Esophagus squamous epithelium (tissue), 5 donors: Measurements from ENCODE around the gene PPFIA2. TPM values are rescaled to one million over a fixed set of nuclear protein-coding genes. Genes with fewer than 3 reads are reported as not detected.

ENCODE experiments used
- DNase-seq: peaks from one replicate; lab custom pipeline; 2025; lab: John Stamatoyannopoulos, UW
- H3K27ac ChIP-seq, 4 donors: fragments of 200-600 bp; sonication (generic); one replicate each; pipeline ENCODE4 v1.5.1; 2016 to 2019; ENCODE audit warnings: mild to moderate bottlenecking in 1 of 4
- H3K27me3 ChIP-seq, 4 donors: fragments of 200-600 bp; sonication (generic); 1 replicate in 3 of 4; 2 replicates in 1 of 4; pipeline versions ENCODE4 v1.5.1 to v1.6.0; 2017 to 2021; ENCODE audit warnings: antibody characterized with exemption in 1 of 4
- H3K36me3 ChIP-seq, 3 donors: fragments of 200-600 bp; sonication (generic); one replicate each; pipeline ENCODE4 v1.5.1; 2016 to 2019
- H3K4me1 ChIP-seq, 3 donors: fragments of 200-600 bp; sonication (generic); one replicate each; pipeline ENCODE4 v1.5.1; 2017 to 2019
- H3K4me3 ChIP-seq, 4 donors: fragments of 200-600 bp; sonication (generic); 1 replicate in 3 of 4; 2 replicates in 1 of 4; pipeline ENCODE4 v1.5.1; 2016 to 2019; ENCODE audit warnings: mild to moderate bottlenecking in 2 of 4, moderate library complexity in 1 of 4
- H3K9me3 ChIP-seq, 3 donors: fragments of 200-600 bp; sonication (generic); one replicate each; pipeline ENCODE4 v1.5.1; 2016 to 2019
- POLR2A ChIP-seq, 4 donors: fragments of 450-650 bp; IDR thresholded peaks; one replicate each; pipeline ENCODE4 v1.6.1; 2017; ENCODE audit warnings: antibody characterized with exemption in 4 of 4, mild to moderate bottlenecking in 4 of 4, moderate library complexity in 3 of 4
- WGBS, 2 donors: methylation state at CpG; one replicate each; pipeline ENCODE4 v1.1.5; 2018; 5-methylcytosine and 5-hydroxymethylcytosine counted together
- intact Hi-C: fragments of 100-400 bp; cut with DNase I; formaldehyde crosslinking; loops from one replicate; pipeline ENCODE4 v1.15.0; 2022
- total RNA-seq, 4 donors: library from RNA; depleted of rRNA; stranded (reverse); fragments of >200 nt; gene quantifications; one replicate each; pipeline ENCODE4 v1.1.0, GENCODE V29; 2016
- TF ChIP-seq, protein P1 (sequence below), 6 experiments: fragments of 450-650 bp in 4 of 6; fragments of 200-600 bp in 2 of 6; sonication (generic) in 2 of 6; IDR thresholded peaks; one replicate each; pipeline ENCODE4 v1.5.1; 2016 to 2019; ENCODE audit warnings: antibody characterized with exemption in 6 of 6, mild to moderate bottlenecking in 4 of 6, moderate library complexity in 4 of 6
- donor health status: DM: yes; HTN: yes; CAD: no.

The PPFIA2 gene
- total RNA-seq, 4 donors from 2014 or later: 0.31 to 2.3 (median 0.55) TPM

DNA sequence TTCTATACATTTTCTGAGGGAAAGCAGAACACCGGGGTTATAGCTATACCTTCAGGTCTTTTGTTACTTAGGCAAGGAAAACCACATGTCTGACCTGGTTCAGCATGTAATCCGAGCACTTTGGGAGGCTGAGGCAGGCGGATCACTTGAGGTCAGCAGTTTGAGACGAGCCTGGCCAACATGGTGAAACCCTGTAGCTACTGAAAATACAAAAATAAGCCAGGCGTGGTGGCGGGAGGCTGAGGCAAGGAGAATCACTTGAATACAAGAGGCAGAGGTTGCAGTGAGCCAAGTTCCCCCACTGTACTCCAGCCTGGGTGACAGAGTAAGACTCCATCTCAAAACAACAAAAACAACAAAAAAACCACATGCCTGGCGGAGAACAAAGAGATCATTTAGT is 503.7 kb downstream of the PPFIA2 start:
- intact Hi-C loops: no loop called here
- no peaks in the 10 kb centered on the region for H3K4me1 ChIP-seq
- 73 to 78% methylated on average over 7 of the region's 7 CpGs for WGBS, 2 donors
- DNase-seq: no peak
- H3K9me3 ChIP-seq: no peaks in the 10 kb centered on the region
- H3K36me3 ChIP-seq: no peaks in the 10 kb centered on the region
- H3K27me3 ChIP-seq: no peaks in the 10 kb centered on the region
- TF ChIP-seq, protein P1, sequence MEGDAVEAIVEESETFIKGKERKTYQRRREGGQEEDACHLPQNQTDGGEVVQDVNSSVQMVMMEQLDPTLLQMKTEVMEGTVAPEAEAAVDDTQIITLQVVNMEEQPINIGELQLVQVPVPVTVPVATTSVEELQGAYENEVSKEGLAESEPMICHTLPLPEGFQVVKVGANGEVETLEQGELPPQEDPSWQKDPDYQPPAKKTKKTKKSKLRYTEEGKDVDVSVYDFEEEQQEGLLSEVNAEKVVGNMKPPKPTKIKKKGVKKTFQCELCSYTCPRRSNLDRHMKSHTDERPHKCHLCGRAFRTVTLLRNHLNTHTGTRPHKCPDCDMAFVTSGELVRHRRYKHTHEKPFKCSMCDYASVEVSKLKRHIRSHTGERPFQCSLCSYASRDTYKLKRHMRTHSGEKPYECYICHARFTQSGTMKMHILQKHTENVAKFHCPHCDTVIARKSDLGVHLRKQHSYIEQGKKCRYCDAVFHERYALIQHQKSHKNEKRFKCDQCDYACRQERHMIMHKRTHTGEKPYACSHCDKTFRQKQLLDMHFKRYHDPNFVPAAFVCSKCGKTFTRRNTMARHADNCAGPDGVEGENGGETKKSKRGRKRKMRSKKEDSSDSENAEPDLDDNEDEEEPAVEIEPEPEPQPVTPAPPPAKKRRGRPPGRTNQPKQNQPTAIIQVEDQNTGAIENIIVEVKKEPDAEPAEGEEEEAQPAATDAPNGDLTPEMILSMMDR (IDR thresholded peaks at IDR 0.05): no peak
- no peak for TF ChIP-seq POLR2A (IDR thresholded peaks at IDR 0.05)
- no peak overlapping the region for H3K27ac ChIP-seq
- no peak overlapping the region for H3K4me3 ChIP-seq

DNA sequence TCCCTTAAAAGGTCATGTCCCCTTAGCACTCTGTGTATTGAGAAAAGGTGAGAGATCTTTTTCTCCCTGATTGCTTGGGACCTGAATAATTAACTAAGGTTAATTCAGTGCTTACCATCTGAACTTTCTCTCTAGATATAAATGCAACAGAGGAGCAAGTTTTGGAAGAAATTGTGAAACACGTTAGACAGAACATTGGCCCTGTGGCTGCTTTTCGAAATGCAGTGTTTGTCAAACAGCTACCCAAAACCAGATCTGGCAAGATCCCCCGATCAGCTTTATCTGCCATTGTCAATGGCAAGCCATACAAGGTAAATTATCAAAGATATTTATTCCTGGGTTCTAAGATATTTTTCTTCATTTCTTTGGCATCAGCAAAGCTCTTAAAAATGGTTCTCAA is 505.8 kb downstream of the PPFIA2 start:
- Histone ChIP-seq H3K4me3 (no peak overlapping the region), H3K4me1 (no peaks in the 10 kb centered on the region), H3K27ac (no peak overlapping the region), H3K27me3 (no peaks in the 10 kb centered on the region), H3K9me3 (no peaks in the 10 kb centered on the region), H3K36me3 (no peaks in the 10 kb centered on the region)
- WGBS, 2 donors: 67 to 83% methylated on average over 3 of the region's 3 CpGs
- no peak for TF ChIP-seq POLR2A (IDR thresholded peaks at IDR 0.05)
- TF ChIP-seq, protein P1 (IDR thresholded peaks at IDR 0.05): no peak
- intact Hi-C loops: no loop called here
- no peak for DNase-seq

DNA sequence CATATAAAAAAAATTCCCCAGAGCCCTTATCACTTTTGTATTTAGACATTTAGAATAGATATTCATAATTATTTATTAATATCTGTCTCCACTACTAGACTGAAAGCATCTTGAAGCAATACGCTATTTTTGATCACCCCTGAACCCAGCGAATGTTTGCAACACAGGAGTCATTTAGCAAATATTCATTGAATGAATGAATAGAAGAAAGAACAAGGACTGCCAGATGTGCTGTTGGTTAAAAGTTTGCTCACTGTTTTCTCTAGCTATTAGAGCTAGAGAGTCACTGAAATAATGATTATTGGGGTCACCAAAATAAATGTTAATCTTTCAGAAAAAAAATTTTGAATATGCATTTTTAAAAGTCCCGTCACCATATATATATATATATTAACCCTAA is 506.9 kb downstream of the PPFIA2 start:
- Histone ChIP-seq H3K4me3 (no peak overlapping the region), H3K9me3 (no peaks in the 10 kb centered on the region), H3K36me3 (no peaks in the 10 kb centered on the region), H3K27ac (no peak overlapping the region), H3K27me3 (no peaks in the 10 kb centered on the region), H3K4me1 (no peaks in the 10 kb centered on the region)
- no peak for DNase-seq
- intact Hi-C loops: no loop called here
- no peak for TF ChIP-seq POLR2A (IDR thresholded peaks at IDR 0.05)
- TF ChIP-seq, protein P1 (IDR thresholded peaks at IDR 0.05): no peak
- WGBS, 2 donors: 82 to 85% methylated on average over 3 of the region's 3 CpGs

DNA sequence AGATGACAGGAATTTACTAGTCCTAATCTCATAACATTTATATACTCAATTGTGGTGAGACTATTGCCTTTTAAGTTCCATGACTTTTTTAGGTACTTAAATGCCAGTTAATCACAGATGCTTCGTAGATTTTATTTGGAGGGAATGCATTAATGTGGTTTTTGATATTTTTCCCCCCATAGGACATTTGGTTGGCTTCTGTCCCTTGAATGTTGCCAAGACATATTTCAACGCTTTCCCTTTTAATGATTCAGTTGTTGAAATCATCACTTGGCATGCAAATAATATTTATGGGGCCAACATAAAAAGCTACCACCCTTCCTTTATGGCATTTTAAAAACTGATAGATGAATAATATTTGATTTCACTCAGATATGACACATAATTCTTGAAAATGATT is 509.2 kb downstream of the PPFIA2 start:
- TF ChIP-seq POLR2A (IDR thresholded peaks at IDR 0.05): no peak
- TF ChIP-seq, protein P1 (IDR thresholded peaks at IDR 0.05): no peak
- Histone ChIP-seq H3K9me3 (no peaks in the 10 kb centered on the region), H3K27me3 (no peaks in the 10 kb centered on the region), H3K4me3 (no peak overlapping the region), H3K4me1 (no peaks in the 10 kb centered on the region), H3K27ac (no peak overlapping the region), H3K36me3 (no peaks in the 10 kb centered on the region)
- WGBS, 2 donors: 44 to 46% methylated on average over 2 of the region's 2 CpGs
- no peak for DNase-seq
- intact Hi-C loops: no loop called here

DNA sequence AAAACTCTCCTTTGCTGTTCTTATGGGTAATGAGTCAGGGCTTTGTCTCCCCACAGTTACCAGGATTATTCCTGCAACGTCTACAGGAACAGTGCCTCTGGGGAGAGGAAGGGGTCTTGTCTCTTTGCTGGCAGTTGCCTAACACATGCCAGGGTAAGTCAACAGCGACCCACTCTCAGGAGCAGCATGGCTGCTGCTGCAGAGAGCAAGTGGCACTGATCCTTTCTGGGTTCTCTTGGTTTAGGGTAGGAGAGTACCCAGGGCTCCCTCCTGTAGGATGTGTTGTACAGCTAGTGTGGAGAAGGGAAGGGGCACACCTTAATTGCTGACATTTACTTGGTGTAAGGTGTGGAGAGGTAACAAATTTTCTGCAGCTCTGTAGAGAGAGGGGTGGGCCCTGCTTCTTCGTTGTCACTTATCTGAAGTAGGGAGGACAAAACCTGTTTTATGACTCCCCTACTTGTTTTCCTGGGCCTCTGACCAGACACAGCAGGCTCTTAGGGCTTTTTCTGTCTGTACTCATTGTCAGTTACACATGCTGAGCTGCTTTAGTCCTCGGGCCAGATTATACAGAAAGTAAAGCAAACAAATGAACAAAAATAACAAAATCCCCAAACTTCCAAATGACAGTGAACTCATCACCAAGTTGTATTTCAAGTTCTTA is 513.1 kb downstream of the PPFIA2 start:
- Histone ChIP-seq H3K4me3 (no peak overlapping the region), H3K36me3 (no peaks in the 10 kb centered on the region), H3K4me1 (no peaks in the 10 kb centered on the region), H3K9me3 (no peaks in the 10 kb centered on the region), H3K27ac (no peak overlapping the region), H3K27me3 (no peaks in the 10 kb centered on the region)
- WGBS, 2 donors: 21 to 27% methylated on average over 3 to 4 of the region's 4 CpGs
- no peak for TF ChIP-seq POLR2A (IDR thresholded peaks at IDR 0.05)
- TF ChIP-seq, protein P1 (IDR thresholded peaks at IDR 0.05): no peak
- no peak for DNase-seq
- intact Hi-C loops: no loop called here
